Measurements from ENCODE around the gene NRSN1.
"Not testable (repeated sequence)": the region's sequence is repeated elsewhere in the genome, so short reads cannot be mapped to it uniquely, and the experiment has no call there.

NRSN1 gene, protein sequence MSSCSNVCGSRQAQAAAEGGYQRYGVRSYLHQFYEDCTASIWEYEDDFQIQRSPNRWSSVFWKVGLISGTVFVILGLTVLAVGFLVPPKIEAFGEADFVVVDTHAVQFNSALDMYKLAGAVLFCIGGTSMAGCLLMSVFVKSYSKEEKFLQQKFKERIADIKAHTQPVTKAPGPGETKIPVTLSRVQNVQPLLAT

DNA sequence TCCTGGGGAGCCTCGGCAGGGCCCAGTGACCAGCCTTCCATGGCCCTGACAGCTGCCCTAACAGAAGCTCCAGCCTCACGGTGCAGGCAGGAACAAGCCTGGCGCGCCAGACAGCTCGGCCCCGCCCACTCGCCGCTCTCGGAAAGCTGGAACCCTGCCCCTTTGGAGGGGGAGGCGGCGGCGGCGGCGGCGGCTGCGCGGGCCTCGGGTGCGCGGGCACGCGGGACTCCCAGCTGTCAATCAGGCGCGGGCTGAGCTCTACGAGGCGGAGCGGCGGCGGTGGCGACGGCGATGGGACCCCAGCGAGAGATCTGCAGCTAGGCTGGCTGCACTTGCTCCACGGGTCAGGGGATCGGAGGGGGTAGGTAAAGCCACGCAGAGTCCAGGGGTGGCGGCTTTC, at the start of gene NRSN1:
Gene NRSN1 (plus strand): TSS at position 236 of the 400 bp plus-strand sequence. CDS start 8,113 bp downstream, outside the sequence.
- DNase-seq: no peak

DNA sequence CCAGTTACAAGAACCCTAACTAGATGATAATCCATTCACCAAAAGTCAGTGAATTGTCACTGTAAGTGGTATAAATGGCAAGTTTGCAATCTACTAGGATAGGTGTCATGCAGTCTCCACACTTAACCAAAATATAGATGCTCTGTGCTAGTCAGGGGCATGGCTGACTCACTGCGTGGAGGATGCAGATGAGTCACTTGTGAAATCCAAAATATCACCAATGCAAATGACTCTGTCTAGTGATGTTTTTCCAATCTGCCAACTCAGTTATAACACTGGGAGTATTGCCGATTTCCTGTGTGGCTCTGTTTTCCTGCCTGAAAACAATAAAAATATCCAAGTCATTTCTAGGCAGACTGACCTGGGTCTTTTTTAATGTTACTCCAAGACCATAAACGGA, 47.8 kb upstream of the NRSN1 start:
- DNase-seq: no peak

DNA sequence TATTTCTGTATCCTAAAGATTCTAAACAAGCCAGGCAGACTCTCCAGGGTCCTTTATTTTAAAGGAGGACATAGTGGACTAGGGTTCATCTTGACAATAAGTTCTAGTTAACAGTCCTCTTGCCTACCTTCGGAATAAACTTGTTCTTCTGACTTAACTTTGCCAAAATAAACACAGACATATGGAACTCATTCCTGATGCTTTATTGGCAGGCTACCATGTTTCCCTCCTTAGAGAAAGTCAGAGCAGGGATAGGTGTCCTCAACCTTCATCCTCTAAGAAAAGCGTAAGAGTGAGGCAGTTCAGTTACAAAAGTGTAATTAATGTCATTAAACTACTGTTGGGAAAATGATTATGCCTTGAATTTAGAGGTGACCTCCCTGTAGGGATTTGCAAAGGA, 46.9 kb upstream of the NRSN1 start:
- DNase-seq: no peak

DNA sequence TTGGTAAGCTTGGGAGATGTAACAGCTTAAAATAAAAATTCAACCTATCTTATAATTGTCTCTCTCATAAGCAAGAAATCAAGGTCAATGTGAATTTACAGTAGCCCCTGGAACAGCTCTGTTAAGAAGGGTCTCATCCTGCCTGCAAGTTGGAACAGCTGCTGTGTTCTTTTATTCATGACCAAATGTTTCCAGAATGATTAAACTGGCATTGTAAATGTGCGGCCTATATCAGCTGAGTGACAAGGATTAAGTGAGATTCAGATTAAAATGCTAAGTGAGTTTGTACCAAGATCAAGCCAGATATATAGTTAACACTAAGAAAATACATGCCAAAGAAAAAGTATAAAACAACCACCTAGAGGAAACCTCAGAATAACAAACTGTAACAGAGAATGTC, 45.3 kb upstream of the NRSN1 start:
- DNase-seq: no peak

DNA sequence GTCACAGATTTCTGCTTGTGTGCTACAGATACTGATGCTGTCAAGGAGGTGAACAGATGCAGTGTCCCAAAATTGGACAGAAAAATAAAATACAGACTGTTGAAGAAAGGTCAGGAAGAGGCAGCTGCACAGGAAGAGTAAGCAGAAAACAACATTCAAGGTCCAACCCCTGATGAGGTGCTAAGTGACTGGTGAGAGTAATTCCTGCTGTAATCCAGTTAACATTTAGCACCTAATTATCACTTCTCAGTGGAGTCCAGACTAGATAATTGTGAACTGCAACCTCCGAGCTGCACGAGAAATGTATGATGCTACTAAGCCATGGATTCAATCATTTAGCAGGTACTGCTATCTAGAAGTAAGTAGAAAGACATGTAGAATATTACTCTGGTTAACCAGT, 36.3 kb upstream of the NRSN1 start:
- no peak for DNase-seq

DNA sequence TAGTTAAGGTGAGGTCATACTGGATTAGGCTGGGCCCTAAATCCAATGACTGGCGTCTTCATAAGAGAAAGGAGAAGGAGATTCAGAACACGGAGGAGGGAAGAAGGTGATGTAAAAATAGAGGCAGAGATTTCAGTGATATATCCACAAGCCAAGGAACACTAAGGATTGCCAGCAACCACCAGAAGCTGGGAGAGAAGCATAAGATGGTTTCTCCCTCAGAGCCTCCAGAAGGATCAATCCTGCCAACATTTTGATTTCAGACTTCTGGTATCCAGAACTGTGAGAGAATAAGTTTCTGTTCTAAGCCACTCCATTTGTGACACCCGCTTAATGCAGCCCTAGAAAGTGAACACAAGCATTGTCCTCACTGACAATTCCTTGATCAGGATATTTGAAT, 33.6 kb upstream of the NRSN1 start:
- DNase-seq: no peak

DNA sequence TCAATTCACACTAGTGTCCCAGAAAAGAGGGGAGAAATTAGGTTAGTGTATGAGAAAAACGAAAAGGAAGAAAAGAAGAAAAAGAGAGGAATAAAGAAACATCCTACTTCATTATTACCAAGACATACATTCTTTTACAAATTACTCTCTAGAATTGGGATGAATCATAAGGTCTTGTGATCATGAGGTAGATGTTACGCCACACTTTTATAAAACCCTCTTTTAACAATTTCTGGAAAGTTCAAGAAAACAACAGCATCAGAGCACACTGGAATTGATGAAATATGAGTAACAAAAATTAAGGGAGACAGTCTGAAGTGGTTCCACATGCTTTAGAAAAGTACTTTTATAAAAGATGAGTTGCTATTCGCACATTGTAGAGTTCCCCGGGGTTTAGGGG, 32.6 kb upstream of the NRSN1 start:
- DNase-seq: no peak

DNA sequence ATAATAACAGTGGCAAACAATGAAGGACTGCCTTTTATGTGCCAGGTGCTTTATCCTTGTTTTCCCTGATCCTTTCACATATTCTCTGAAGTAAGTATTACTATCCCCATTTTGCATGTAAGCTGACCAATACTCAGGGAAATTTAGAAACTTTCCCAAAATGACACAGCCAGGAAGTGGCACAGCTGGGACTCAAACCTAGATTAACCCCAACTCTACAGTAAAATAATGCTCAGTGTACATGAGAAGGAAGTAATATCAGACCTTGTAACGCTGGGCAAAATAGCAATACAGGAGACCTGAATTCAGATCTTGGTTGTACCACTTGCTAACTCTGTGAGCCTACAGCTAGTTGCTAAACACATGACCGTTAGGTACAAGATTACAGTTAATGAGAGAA, 26.8 kb upstream of the NRSN1 start:
- DNase-seq: no peak

DNA sequence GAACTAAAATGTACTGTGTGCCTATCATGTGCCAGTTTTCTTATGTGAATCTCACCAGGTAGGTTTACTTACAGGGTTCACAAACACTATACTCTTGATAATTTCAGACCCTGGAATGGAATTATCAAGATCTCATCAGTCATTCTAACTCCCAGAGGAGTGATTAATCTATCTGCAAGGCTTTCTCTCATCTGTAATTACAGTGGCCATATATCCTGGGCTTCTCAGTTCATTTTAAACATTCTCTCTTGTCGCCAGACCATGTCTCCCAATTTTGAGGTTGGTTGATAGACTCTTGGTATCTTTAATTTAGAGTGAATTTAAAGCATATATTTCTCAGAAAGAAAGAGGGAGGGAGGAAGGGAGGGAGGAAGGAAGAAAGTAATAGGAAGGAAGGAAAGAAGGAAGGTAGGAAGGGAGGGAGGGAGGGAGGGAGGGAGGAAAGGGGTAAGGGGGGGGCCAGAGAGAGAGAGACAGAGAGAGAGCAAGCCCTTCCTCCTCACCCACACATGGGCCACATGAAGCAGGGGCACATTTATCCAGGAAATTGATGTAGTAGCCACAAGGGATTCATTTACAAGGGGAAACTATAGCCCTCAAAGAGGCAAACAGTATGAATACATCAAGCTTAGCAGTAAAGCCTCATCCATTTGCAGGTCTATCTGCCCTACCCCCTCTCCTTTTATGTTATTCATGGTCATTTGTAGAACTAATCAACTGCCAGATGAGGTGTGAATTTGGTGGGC, 25.8 kb upstream of the NRSN1 start:
- DNase-seq: no peak

DNA sequence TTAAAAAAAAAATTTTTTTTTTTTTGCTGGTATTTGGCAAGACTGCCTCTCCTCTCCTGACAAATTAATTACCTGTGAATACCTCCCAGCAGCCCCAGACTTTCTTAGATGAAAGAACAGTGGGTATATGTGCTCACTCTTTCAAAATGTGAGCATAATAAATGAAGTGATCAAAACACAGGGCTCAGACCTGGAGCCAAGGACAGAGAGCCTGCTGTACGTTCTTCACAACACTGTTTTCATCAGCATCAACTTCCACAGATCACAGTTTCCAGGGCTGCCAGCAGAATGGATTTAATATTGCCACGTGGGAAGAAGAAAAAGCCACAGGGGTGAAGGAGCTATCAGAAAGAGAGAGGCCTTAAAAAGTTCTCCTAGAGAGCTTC, 25.3 kb upstream of the NRSN1 start:
- no peak for DNase-seq

DNA sequence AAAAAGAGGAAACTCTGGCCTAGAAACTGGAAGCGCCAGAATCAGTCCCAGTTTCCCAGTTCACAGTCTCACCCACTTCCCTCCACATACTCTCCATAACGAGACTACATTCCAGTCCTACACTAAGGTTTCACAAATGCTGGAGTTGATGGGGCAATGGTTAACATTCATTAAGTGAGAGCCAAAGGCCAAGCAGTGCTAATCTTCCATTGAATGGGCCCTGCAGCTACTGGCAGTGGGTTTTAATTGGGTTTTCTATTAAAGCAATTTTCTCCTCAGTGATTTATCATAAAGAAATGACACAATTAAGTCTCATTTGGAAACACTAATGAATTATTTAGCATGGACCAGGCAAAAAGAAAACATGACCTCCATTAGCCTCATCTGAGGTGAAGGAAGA, 20.8 kb upstream of the NRSN1 start:
- no peak for DNase-seq

DNA sequence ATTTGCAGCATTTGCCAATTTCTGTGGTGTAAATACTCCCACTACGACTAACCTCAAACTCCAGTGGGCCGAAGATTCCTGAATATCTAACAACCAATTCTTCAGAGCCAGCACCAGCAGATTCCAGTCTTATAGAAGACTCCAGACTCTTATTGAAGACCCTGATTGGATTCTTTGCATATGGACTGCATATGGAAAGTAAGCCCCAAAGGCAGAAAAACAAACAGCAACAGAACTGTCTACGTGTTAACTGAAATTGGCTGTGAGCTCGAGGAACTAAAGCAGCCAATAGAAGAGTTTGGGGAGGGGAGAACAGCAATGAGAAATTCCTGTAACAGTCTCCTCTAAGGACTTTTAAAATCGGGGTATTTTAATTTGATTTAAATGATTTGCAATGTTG, 19.7 kb upstream of the NRSN1 start:
- DNase-seq: no peak

DNA sequence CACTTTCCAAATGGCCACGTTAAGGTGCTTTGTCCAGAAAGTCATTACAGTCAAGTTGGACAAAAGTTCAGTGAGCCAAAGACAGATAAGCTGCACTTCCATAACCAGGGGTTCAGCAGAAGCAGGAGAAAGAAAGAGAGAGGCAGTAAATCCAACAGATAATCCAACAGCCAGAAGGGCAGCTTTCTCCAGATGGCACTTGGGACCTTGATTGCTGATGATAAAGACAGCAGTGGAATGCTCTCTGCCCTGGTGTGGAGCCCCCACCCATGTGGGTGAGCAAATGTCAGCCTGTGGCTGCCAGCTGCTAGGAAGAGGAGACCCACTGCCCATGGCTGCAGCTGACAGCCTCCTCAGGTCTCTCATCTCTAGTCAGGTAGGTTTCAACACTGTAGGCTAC, 18.7 kb upstream of the NRSN1 start:
- no peak for DNase-seq

DNA sequence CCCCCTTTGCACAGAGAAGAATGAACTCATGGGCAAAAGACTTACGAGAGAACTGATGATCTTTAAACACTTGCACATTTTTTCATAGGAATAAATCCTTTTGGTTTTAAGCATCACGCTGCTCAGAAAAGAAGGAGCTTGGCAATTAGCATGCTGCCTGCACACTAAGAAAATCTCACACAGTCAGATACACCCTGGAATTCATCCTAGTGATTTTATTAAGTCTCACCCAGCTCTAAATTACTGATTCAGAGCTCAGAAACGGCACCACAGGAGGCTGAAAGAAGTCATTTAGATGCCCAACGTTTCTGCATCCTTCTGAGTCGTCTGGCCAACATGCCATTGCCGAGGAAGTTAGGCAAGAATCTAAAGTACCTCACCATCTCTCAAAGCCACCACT, 18.0 kb upstream of the NRSN1 start:
- DNase-seq: no peak

DNA sequence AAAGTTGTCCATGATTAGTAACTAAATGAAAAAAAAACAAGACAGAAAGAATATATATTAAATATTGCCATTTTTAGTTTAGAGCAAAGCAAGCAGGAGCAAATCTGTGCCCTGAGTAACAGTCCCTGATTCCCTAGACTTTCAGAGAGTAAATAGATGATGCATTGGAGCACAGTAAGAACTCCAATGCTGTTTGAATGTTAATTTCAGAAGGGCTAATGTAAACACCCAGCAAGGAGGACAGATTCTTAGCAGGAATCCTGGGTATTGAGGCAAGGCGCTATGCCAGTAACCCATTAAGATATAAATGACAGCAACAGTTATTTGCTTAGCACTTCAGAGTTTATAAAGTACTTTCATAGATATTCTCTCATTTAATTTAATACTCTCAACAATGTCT, 15.6 kb upstream of the NRSN1 start:
- DNase-seq: no peak

DNA sequence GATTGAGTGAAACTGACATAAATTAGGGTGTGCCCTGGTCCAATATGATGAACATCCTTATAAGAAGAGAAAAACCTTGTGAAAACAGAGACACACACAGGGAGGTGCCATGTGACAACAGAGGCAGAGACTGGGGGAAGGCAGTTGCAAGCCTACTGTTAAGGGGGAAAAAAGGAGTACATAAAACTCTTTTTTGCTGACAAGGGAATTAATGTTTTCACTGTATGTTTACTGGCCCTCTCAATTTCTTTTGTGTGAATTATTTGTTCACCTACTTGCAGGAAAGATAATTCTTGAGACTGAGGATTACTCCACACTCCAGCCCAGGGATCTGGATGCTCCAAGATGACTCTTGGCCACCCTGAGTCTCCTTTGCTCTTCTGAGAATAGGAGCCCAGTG, 12.1 kb upstream of the NRSN1 start:
- no peak for DNase-seq

DNA sequence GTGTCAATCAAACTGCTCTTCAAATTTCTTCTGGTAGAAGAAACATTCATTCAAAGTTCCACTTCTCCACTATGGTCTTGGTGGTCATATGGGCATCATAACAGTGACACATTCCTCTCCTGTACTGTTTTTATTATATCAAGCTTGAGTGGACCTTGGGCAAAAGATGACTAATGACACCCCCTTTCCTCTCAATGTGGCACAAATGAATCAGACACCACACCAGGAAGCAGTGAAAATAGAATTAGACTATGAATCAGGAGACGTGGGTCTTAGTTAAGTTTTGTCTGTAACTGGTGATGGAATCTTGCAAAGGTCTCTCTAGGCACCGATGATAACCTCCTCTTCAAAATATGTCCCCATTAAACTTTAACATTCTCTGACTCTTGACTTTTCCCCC, 9.0 kb upstream of the NRSN1 start:
- no peak for DNase-seq

DNA sequence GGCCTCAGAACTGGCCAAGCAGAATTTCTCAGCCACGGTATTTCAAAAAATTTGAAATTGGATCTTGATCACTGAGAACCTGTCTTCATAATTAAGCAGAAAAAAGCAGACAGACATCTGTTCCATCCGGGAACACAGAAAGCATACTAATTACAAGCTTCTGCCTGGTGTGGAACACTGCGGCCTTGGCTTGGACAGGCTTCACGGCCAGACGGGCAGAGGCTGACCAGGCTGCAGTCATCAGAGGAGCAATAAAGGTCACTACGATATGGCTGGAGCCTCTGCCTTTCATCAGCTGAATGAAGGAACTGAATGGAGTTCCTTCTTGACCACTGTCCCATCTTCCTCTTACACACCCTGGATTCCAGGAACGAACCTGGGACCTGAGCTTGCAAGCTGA, 3.9 kb upstream of the NRSN1 start:
- no peak for DNase-seq

DNA sequence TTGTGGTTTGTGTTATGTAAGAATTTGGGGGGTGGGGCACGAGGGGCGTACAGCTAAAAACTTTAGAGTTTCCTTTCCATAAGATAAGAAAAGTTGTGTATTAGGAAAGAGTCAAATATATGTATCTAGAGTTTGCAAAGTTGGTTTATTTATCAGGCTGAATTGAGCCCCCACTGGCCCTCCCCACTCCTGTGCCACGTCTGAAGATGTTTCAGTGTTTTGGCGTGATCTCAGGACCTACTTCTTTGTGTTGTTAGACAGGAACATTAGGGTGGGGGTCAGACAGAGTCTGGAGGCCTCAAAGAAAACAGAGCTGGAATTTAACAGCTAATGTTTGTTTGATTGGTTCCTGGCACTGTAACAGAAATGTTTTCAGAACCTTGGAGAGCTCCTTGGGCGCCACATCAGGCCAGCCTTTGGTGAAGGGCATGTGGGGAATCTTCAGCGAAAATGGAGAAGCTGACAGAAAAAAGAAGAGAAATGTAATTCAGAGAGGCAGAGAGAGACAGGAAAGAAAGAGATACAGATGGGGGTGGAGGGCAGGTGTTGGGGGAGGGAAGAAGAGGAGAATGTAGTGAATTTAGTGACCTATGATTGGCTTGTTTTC, 674 bp downstream of the NRSN1 start:
- peak; percentile 89 for DNase-seq

DNA sequence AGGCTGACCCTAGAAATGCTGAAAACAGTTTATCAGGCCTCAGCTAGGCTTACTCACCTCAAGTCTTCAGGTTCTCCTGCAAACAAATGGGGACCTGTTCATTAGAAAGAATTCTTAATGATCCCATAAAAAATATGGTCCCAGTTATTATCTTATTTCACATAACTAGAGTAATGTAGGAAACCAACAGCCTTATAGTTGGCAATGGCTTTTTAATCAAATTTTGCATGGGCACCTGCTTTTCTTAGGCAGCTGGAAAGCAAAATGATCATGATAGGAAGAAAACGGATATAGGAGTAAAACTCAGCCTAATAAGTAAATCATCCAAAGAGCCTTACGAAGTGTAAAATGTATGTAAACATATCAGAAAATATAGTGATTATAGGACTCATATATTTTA, 1.3 kb downstream of the NRSN1 start:
- DNase-seq: no peak

DNA sequence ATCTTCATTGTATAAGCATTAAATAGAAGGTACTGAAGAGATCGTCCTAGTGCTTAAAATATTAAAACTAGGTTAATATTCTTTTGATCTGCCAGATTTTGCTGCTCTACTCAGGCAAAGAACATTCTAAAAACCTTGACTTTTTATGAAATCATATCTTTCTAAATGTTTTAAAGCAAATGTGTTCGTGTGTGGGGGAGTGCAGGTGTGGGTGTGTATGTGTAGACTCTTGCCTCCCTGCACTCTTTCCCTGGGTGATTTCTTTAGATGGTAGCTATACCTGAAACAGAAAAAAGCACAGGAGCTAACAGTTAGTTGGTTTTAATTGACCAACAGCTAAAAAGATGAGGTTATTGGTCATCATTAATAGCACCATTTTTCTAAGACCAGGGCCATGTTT, 5.7 kb downstream of the NRSN1 start:
- no peak for DNase-seq

DNA sequence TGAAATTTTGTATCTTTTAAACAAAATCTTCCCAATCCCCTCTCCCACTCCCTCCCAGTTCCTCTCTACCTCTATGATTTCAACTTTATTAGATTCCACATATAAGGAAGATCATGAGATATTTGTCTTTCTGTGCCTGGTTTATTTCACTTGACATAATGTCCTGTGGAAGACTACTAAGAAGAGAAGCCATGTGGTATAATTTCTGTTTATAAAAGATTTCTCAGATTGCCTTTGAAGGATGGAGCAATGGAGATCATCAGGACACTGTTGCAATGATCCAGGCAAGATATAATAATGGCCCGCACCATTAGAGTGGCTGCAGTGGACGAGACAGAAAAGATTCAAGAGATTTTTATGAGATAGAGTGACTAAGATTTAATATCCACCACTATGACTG, 13.1 kb downstream of the NRSN1 start:
- DNase-seq: no peak

DNA sequence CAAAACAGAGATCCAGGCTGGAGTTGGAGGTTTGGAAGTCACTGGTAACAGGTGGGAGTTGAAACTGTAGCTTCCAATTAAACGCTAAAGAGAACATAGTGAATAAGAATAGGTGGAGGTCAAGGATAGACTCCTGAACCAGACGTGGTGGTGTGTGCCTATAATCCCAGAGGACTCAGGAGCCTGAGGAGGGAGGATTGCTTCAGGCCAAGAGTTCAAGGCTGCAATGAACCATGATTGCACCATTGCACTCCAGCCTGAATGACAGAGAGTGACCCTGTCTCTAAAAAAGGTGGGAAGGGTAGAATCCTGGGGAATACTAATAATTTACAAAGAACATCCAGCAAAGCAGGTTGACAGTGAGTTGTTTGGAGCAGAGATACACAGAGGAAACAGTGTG, 13.6 kb downstream of the NRSN1 start:
- no peak for DNase-seq

DNA sequence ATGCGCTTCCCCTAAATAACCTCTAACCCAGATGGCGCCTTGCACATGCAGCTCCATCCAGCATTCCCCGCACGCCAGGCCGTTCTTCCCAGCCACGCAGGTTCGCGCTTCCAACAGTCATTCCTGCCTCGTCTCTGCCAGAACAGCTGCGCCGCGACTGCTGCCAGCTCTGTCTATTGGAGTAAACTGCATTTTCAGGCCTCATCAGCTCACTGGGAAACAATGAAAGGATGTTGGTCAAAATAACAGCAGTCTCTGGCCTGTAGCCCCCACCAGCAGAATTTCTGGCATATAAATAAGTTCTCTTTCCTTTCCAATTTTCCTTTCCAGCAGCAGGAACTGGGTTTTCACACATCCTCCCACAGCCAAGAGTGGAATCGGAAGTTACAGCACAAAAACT, 14.6 kb downstream of the NRSN1 start:
- no peak for DNase-seq

DNA sequence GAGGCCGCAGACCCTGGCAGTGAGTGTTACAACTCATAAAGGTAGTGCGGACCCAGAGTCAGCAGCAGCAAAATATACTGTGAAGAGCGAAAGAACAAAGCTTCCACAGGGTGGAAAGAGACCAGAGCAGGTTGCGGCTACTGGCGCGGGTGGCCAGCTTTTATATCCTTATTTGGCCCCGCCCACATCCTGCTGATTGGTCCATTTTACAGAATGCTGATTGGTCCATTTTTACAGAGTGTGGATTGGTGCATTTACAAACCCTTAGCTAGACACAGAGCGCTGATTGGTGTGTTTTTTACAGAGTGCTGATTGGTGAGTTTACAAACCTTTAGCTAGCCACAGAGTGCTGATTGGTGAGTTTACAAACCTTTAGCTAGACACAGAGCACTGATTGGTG, 16.7 kb downstream of the NRSN1 start:
- DNase-seq: not testable (repeated sequence)

Data from OCI-M1 (cell line).